HG03460 (cell line): ENCODE measurements around the gene REN.

Experiments
- ATAC-seq: cut with Tn5 transposase; IDR thresholded peaks from one replicate; pipeline ENCODE4 v1.9.1; 2021; ENCODE audit not compliant: unreplicated experiment

The REN gene

GRCh38 chr1:204134103-204134502, 32.0 kb downstream of the REN start:
- no peak for ATAC-seq

DNA sequence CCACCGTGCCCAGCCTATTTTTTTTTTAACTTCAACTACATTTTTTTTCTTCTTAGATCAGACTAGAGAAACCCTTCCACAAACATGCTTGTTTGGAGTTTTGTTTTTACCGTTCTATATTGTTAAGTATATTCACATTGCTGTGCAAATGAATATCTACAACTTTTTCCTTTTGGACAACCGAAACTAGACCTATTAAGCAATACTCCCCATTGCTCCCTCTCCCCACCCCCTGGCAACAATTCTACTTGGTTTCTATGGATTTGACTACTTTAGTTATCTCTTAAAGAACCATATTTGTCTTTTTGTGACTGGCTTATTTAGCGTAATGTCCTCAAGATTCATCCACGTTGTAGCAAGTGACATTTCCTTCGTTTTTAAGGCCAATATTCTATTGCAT, 33.4 kb downstream of the REN start:
- no peak for ATAC-seq

- ATAC-seq, result no peak
Measured at GRCh38 chr1:204131978-204132377, 34.2 kb downstream of the REN start.

GRCh38 chr1:204130981-204131892, 34.9 kb downstream of the REN start:
- ATAC-seq, result no peak

- no peak for ATAC-seq
Measured at GRCh38 chr1:204130178-204130577, 36.0 kb downstream of the REN start.

- ATAC-seq, result no peak
Measured at GRCh38 chr1:204128964-204129896, 36.9 kb downstream of the REN start.

DNA sequence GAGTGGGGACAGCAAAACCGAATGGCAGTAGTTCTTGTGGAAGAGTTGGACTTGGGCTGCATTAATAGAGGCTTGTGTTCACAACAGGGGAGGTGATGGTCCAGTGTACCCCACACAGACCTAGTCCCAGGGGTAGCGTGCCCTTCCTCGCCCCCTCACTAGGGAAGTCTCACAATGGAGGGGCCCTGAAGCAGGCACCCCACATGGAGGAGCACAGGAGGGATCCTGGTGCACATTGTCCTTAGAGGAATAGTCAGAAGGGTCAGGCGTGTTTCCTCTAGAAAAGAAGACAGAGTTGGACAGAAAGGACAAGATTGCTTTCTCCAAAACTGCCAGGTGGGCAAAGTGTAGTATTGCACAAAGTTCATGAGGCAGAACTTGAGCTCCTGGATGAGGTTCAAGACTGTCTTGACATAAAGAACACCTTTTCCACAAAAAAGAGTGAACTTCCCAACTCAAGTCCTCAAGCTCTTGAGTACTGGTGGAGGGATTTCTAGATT, 37.6 kb downstream of the REN start:
- ATAC-seq, result no peak

GRCh38 chr1:204127597-204128242, 38.4 kb downstream of the REN start:
- no peak for ATAC-seq

- no peak for ATAC-seq
Measured at GRCh38 chr1:204126956-204127355, 39.2 kb downstream of the REN start.

DNA sequence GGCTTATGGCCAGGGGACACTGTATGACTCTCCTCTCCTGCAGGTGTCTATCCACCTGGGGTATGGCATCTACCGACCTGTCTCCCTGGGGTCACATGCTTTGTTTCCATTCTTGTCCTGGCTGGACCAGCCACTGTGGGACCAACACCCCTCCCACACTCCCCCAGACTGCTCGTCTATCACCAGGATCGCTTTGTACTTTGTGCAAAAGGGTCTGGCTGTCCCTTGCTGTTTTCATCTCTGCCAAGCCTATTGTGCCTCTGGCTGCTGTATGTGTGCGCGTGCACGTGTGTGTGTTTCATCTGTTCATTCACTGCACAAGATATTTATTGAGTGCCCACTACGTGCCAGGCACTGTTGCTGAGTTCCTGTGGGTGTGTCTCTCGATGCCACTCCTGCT, 39.8 kb downstream of the REN start:
- ATAC-seq, result no peak

DNA sequence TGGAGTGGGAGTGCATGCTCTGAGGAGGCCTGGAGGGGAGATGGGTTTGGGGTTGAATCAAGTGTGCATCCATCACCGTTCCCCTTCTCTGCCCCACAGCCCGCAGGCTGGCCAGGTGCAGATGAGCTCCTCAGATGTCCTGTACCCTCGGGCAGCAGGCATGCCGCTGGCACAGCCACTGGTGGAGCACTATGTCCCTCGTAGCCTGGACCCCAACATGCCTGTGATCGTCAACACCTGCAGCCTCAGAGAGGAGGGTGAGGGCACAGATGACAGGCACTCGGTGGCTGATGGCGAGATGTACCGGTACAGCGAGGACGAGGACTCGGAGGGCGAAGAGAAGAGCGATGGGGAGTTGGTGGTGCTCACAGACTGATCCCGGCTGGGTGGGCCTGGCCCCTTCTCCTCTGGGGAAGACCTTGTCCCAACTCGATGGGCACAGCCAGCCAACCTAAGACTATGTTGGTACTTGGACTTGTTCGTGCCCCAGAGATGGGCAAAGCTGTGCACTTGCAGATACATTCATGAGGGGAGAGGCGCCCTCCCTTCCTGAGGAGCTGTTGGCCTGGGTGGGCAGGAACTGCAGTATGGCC, 40.3 kb downstream of the REN start:
- no peak for ATAC-seq

DNA sequence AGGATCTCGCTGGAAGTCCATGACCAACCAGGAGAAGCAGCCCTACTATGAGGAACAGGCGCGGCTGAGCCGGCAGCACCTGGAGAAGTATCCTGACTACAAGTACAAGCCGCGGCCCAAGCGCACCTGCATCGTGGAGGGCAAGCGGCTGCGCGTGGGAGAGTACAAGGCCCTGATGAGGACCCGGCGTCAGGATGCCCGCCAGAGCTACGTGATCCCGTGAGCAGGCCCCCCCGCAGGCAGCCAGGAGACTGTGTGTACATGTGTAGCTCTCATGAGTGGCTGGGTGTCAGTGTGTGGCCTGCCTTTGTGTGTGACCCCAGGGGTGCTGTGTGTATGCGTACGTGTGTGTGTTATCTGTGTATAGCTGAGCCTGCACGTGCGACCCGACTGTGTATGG, 41.5 kb downstream of the REN start:
- ATAC-seq, result no peak

DNA sequence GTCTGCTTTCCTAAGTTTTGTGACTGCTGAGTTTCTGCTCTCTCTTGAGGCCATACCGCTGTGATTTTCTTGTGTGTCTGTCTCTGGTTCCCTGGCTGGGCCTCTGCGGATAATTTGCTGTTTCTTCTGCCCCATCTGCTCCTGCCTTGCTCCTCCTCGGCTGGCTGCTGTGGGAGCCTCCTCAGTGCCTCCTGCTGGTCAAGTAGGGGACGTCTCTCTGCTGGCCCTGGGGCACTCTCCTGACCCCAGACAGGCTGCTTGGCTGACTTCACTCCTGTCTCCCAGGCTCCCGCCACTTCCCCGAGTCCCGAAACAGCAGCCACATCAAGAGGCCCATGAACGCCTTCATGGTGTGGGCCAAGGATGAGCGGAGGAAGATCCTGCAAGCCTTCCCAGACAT, 42.8 kb downstream of the REN start:
- ATAC-seq, result no peak

- no peak for ATAC-seq
Measured at GRCh38 chr1:204121840-204122555, 44.1 kb downstream of the REN start.

- ATAC-seq, result no peak
Measured at GRCh38 chr1:204116539-204116938, 49.6 kb downstream of the REN start.

DNA sequence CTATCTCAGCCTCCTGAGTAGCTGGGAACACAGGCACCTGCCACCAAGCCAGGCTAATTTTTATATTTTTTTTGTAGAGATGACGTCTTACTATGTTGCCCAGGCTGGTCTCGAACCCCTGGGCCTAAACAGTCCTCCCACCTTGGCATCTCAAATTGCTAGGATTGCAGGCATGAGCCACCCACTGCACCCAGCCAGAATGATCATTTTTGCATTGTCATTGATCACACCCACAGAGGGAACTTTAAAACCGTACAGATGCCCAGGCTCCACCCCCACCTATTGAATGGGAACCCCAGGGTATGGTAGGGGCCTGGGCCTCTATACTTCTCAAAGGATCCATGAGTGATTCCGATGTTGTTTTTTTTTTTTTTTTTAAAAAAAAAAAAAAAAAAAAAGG, 51.0 kb downstream of the REN start:
- no peak for ATAC-seq

- ATAC-seq, result no peak
Measured at GRCh38 chr1:204114606-204115005, 51.5 kb downstream of the REN start.

- no peak for ATAC-seq
Measured at GRCh38 chr1:204113896-204114295, 52.2 kb downstream of the REN start.

DNA sequence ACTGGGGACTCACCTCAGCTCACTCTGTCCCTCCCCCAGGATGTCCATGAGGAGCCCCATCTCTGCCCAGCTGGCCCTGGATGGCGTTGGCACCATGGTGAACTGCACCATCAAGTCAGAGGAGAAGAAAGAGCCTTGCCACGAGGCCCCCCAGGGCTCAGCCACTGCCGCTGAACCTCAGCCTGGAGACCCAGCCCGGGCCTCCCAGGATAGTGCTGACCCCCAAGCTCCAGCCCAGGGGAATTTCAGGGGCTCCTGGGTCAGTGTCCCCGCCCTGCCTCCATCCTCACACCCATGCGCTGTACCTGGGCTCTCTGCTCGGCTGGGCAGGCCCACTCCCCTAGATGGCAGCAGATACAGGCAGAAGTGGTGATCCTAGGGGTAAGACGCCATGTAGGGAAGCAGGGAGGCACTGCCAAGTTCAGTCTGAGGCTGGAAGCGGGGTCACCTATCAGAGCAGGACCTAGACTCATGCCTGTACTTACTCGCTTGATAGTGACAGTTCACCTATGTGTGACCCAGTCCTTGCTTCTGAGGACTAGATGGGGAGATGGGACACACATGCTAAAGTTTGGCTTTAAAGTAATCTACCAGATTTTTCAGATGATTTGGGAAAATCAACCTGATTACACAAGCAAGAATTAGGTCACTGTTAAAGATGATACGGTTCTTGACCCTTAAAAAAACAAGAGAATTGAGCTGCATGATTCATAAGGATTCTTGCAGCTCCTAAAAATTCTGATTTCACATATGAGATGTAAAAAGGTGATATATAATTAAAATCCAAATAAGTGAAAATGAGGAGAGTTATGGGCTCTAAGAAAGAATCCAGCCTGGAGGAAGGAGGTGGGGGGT, 53.0 kb downstream of the REN start:
- no peak for ATAC-seq
